ENCODE results near the gene KCNMB1. TPM values are rescaled to one million over a fixed set of nuclear protein-coding genes. Genes with fewer than 3 reads are reported as not detected.

Gene KCNMB1
- total RNA-seq, 1 donor from 2014 or later, result 0.14 TPM

- TF ChIP-seq CTCF (IDR thresholded peaks at IDR 0.05; ENCODE audit: insufficient read depth, low read depth, low read length) (no peak), EZH2 (IDR thresholded peaks at IDR 0.05; ENCODE audit: insufficient read depth, low read length) (no peak)
- H3K4me3 Mint-ChIP-seq (ENCODE audit: unreplicated experiment), result no peak overlapping the region
- Histone ChIP-seq H3K9ac (ENCODE audit: low read length) (no peak overlapping the region), H3K4me1 (ENCODE audit: insufficient read depth, low read length) (no peaks in the 10 kb centered on the region), H2AFZ (ENCODE audit: low read depth, low read length) (no peak overlapping the region), H4K20me1 (ENCODE audit: insufficient read depth, low read length) (no peaks in the 10 kb centered on the region), H3K79me2 (ENCODE audit: insufficient read depth, low read length) (no peaks in the 10 kb centered on the region), H3K36me3 (ENCODE audit: insufficient read depth, low read length) (no peaks in the 10 kb centered on the region), H3K27me3 (ENCODE audit: insufficient read depth, low read length) (peaks cover 7% of the 10 kb centered on the region), H3K27ac (ENCODE audit: low read depth, low read length) (no peak overlapping the region), H3K9me3 (ENCODE audit: insufficient read depth, low read depth, low read length) (no peaks in the 10 kb centered on the region), H3K4me2 (ENCODE audit: low read length) (no peak overlapping the region), H3K4me3 (ENCODE audit: insufficient read depth, low read depth, low read length) (no peak overlapping the region)
- no peaks in the 10 kb centered on the region for H3K36me3 Mint-ChIP-seq (ENCODE audit: low read depth, unreplicated experiment)
- H3K27me3 Mint-ChIP-seq (ENCODE audit: low read depth, unreplicated experiment), result peaks cover under 1% of the 10 kb centered on the region
- H3K4me1 Mint-ChIP-seq (ENCODE audit: low read depth, unreplicated experiment), result peaks cover 17% of the 10 kb centered on the region
- DNase-seq (ENCODE audit: low read depth) (no peak), FAIRE-seq (no peak)
- H3K9me3 Mint-ChIP-seq (ENCODE audit: unreplicated experiment), result no peaks in the 10 kb centered on the region
- no peak overlapping the region for H3K27ac Mint-ChIP-seq (ENCODE audit: unreplicated experiment)
Observed at GRCh38 chr5:170329524-170329923, 59.6 kb downstream of the KCNMB1 start.

GRCh38 chr5:170327829-170328228, 61.3 kb downstream of the KCNMB1 start:
- peaks cover 7% of the 10 kb centered on the region for H3K27me3 ChIP-seq (ENCODE audit: insufficient read depth, low read length)
- H3K27me3 Mint-ChIP-seq (ENCODE audit: low read depth, unreplicated experiment), result no peaks in the 10 kb centered on the region
- peaks cover 10% of the 10 kb centered on the region for H3K4me1 Mint-ChIP-seq (ENCODE audit: low read depth, unreplicated experiment)
- H3K9ac ChIP-seq (ENCODE audit: low read length), result no peak overlapping the region
- no peaks in the 10 kb centered on the region for H3K36me3 ChIP-seq (ENCODE audit: insufficient read depth, low read length)
- H3K4me3 ChIP-seq (ENCODE audit: insufficient read depth, low read depth, low read length), result no peak overlapping the region
- no peaks in the 10 kb centered on the region for H3K9me3 ChIP-seq (ENCODE audit: insufficient read depth, low read depth, low read length)
- no peaks in the 10 kb centered on the region for H3K9me3 Mint-ChIP-seq (ENCODE audit: unreplicated experiment)
- no peak overlapping the region for H2AFZ ChIP-seq (ENCODE audit: low read depth, low read length)
- no peak overlapping the region for H3K4me3 Mint-ChIP-seq (ENCODE audit: unreplicated experiment)
- no peak overlapping the region for H3K4me2 ChIP-seq (ENCODE audit: low read length)
- H3K4me1 ChIP-seq (ENCODE audit: insufficient read depth, low read length), result no peaks in the 10 kb centered on the region
- no peak overlapping the region for H3K27ac Mint-ChIP-seq (ENCODE audit: unreplicated experiment)
- no peaks in the 10 kb centered on the region for H4K20me1 ChIP-seq (ENCODE audit: insufficient read depth, low read length)
- no peaks in the 10 kb centered on the region for H3K79me2 ChIP-seq (ENCODE audit: insufficient read depth, low read length)
- no peaks in the 10 kb centered on the region for H3K36me3 Mint-ChIP-seq (ENCODE audit: low read depth, unreplicated experiment)
- no peak for TF ChIP-seq CTCF (IDR thresholded peaks at IDR 0.05; ENCODE audit: insufficient read depth, low read depth, low read length)
- TF ChIP-seq EZH2 (IDR thresholded peaks at IDR 0.05; ENCODE audit: insufficient read depth, low read length), result no peak
- FAIRE-seq (no peak), DNase-seq (ENCODE audit: low read depth) (no peak)
- no peak overlapping the region for H3K27ac ChIP-seq (ENCODE audit: low read depth, low read length)

- Histone ChIP-seq H3K27me3 (ENCODE audit: insufficient read depth, low read length) (peaks cover 7% of the 10 kb centered on the region), H3K79me2 (ENCODE audit: insufficient read depth, low read length) (no peaks in the 10 kb centered on the region), H3K4me2 (ENCODE audit: low read length) (no peak overlapping the region), H3K4me1 (ENCODE audit: insufficient read depth, low read length) (no peaks in the 10 kb centered on the region), H3K4me3 (ENCODE audit: insufficient read depth, low read depth, low read length) (no peak overlapping the region), H3K27ac (ENCODE audit: low read depth, low read length) (no peak overlapping the region), H2AFZ (ENCODE audit: low read depth, low read length) (no peak overlapping the region), H3K36me3 (ENCODE audit: insufficient read depth, low read length) (no peaks in the 10 kb centered on the region), H4K20me1 (ENCODE audit: insufficient read depth, low read length) (no peaks in the 10 kb centered on the region), H3K9ac (ENCODE audit: low read length) (no peak overlapping the region), H3K9me3 (ENCODE audit: insufficient read depth, low read depth, low read length) (no peaks in the 10 kb centered on the region)
- FAIRE-seq, result no peak
- H3K4me1 Mint-ChIP-seq (ENCODE audit: low read depth, unreplicated experiment), result peaks cover 9% of the 10 kb centered on the region
- DNase-seq (ENCODE audit: low read depth), result no peak
- no peak overlapping the region for H3K4me3 Mint-ChIP-seq (ENCODE audit: unreplicated experiment)
- no peaks in the 10 kb centered on the region for H3K36me3 Mint-ChIP-seq (ENCODE audit: low read depth, unreplicated experiment)
- H3K9me3 Mint-ChIP-seq (ENCODE audit: unreplicated experiment), result no peaks in the 10 kb centered on the region
- H3K27me3 Mint-ChIP-seq (ENCODE audit: low read depth, unreplicated experiment), result no peaks in the 10 kb centered on the region
- no peak for TF ChIP-seq EZH2 (IDR thresholded peaks at IDR 0.05; ENCODE audit: insufficient read depth, low read length)
- no peak for TF ChIP-seq CTCF (IDR thresholded peaks at IDR 0.05; ENCODE audit: insufficient read depth, low read depth, low read length)
- H3K27ac Mint-ChIP-seq (ENCODE audit: unreplicated experiment), result no peak overlapping the region
Observed at GRCh38 chr5:170327168-170327567, 62.0 kb downstream of the KCNMB1 start.

Other genes with a start within 250 kb of the KCNMB1 start
- gene C5orf58, start 156.4 kb downstream of the KCNMB1 start, total RNA-seq, result not detected in 2 replicates
- gene LCP2, start 91.6 kb downstream of the KCNMB1 start, total RNA-seq, result 0.09 TPM in 1 of 2 replicates, not detected in the other
- 0.45 and 0.60 TPM in 2 replicates for gene KCNIP1, start 114.7 kb upstream of the KCNMB1 start, total RNA-seq

Data from astrocyte (in vitro differentiated cells and primary cell).